Upper lobe of left lung (tissue), 6 donors: ENCODE data around the gene CNIH4. TPM values are rescaled to one million over a fixed set of nuclear protein-coding genes. Genes with fewer than 3 reads are reported as not detected.

Experiments used
- ATAC-seq, 2 donors: fragments of 200-7000 bp; cut with Tn5 transposase; one replicate each; pipeline ENCODE4 v1.9.1; 2022; ENCODE audit warnings: mild to moderate bottlenecking in 2 of 2, moderate library complexity in 2 of 2; ENCODE audit not compliant: low FRiP score in 2 of 2
- DNase-seq, 2 donors: peaks; one replicate each; pipeline ENCODE4 v3.0.0-alpha.2; 2019 to 2020
- H3K27ac ChIP-seq, 4 donors: fragments of 200-600 bp; sonication (generic); one replicate each; pipeline ENCODE4 v1.5.1; 2016 to 2019
- H3K27me3 ChIP-seq, 4 donors: fragments of 200-600 bp; sonication (generic); one replicate each; pipeline ENCODE4 v1.5.1; 2017 to 2019
- H3K36me3 ChIP-seq, 4 donors: fragments of 200-600 bp; sonication (generic); one replicate each; pipeline ENCODE4 v1.5.1; 2016 to 2019
- H3K4me1 ChIP-seq, 4 donors: fragments of 200-600 bp; sonication (generic); one replicate each; pipeline ENCODE4 v1.5.1; 2018 to 2019
- H3K4me3 ChIP-seq, 4 donors: fragments of 200-600 bp; sonication (generic); one replicate each; pipeline ENCODE4 v1.5.1; 2017 to 2019; ENCODE audit warnings: mild to moderate bottlenecking in 2 of 4, moderate library complexity in 1 of 4
- H3K9me3 ChIP-seq, 4 donors: fragments of 200-600 bp; sonication (generic); one replicate each; pipeline ENCODE4 v1.5.1; 2018 to 2019
- EP300 ChIP-seq, 4 donors: sonication (generic); formaldehyde crosslinking; IDR thresholded peaks; one replicate each; pipeline ENCODE4 v1.5.1; 2017; ENCODE audit warnings: antibody characterized with exemption in 4 of 4, control low read depth in 2 of 4
- POLR2A ChIP-seq, 4 donors: fragments of 450-650 bp; IDR thresholded peaks; one replicate each; pipeline ENCODE4 v1.5.1; 2016 to 2017; ENCODE audit warnings: antibody characterized with exemption in 4 of 4, mild to moderate bottlenecking in 2 of 4
- POLR2AphosphoS5 ChIP-seq, 2 donors: sonication (generic); formaldehyde crosslinking; IDR thresholded peaks; one replicate each; pipeline ENCODE4 v1.5.1; 2017; ENCODE audit warnings: antibody characterized with exemption in 2 of 2
- WGBS, 2 donors: methylation state at CpG; one replicate each; pipeline ENCODE4 v1.1.5; 2017 to 2018; 5-methylcytosine and 5-hydroxymethylcytosine counted together
- total RNA-seq, 6 donors: library from RNA; depleted of rRNA in 4 of 6; stranded (reverse); fragments of >200 nt in 4 of 6; gene quantifications; one replicate each; pipeline versions ENCODE4 v1.1.0 to v1.2.1, GENCODE V29; 2016 to 2021
- TF ChIP-seq, protein P1 (sequence below), 6 experiments: fragments of 450-650 bp in 4 of 6; fragments of 200-600 bp in 2 of 6; sonication (generic) in 2 of 6; IDR thresholded peaks; one replicate each; pipeline ENCODE4 v1.5.1; 2016 to 2019; ENCODE audit warnings: antibody characterized with exemption in 6 of 6
- donor health status: DM: no; HTN: no; CAD: no; lungs with moderate emphysema.
- donor health status: DM: no; HTN: yes; CAD: no; lungs with severe emphysema.

The CNIH4 gene
- total RNA-seq, 6 donors from 2014 or later, result 19.2 to 86.6 (median 38.5) TPM

GRCh38 chr1:224329842-224330753 is 26.6 kb upstream of the CNIH4 start, which contains the start of gene NVL:
Gene NVL (minus strand): TSS chr1:224330172. CDS start chr1:224330127, 45 bp downstream.
- H3K27me3 ChIP-seq, result no peaks in the 10 kb centered on the region
- peaks cover 20 to 35% (median 21%) of the 10 kb centered on the region in 4 donors for H3K4me1 ChIP-seq
- no peaks in the 10 kb centered on the region for H3K9me3 ChIP-seq
- DNase-seq, result peak; percentile 85 to 94
- H3K4me3 ChIP-seq, result peak within 1 kb of the TSS; percentile 74 to 94 (median 84)
- TF ChIP-seq POLR2AphosphoS5 (IDR thresholded peaks at IDR 0.05) (peak; percentile 49 to 74), POLR2A (IDR thresholded peaks at IDR 0.05) (peak in 2 of 4 donors; percentile 38 to 67)
- TF ChIP-seq, protein P1, sequence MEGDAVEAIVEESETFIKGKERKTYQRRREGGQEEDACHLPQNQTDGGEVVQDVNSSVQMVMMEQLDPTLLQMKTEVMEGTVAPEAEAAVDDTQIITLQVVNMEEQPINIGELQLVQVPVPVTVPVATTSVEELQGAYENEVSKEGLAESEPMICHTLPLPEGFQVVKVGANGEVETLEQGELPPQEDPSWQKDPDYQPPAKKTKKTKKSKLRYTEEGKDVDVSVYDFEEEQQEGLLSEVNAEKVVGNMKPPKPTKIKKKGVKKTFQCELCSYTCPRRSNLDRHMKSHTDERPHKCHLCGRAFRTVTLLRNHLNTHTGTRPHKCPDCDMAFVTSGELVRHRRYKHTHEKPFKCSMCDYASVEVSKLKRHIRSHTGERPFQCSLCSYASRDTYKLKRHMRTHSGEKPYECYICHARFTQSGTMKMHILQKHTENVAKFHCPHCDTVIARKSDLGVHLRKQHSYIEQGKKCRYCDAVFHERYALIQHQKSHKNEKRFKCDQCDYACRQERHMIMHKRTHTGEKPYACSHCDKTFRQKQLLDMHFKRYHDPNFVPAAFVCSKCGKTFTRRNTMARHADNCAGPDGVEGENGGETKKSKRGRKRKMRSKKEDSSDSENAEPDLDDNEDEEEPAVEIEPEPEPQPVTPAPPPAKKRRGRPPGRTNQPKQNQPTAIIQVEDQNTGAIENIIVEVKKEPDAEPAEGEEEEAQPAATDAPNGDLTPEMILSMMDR (IDR thresholded peaks at IDR 0.05), result no peak
- WGBS, 2 donors, result 0 to 1% methylated on average over 40 to 41 of the region's 52 CpGs
- ATAC-seq, result peak; percentile 95 to 98
- H3K36me3 ChIP-seq, result peaks cover 0 to 10% (median 4%) of the 10 kb centered on the region in 4 donors
- H3K27ac ChIP-seq, result peak within 1 kb of the TSS; percentile 87 to 96 (median 91)

DNA sequence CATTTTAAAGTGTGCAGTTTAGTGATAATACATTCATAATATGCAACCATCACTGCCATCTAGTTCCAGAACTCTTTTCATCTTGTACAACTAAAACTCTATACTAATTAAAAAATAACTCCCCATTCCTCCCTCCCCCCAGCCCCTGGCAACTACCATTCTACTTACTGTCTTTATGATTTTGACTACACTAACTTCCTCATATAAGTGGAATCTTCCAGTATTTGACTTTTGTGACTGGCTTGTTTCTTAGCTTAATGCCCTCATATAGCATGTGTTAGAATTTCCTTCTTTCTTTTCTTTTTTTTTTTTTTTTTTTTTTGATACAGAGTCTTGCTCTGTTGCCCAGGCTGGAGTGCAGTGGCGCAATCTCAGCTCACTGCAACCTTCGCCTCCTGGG is 25.4 kb upstream of the CNIH4 start:
- 92 to 94% methylated on average over 2 of the region's 2 CpGs for WGBS, 2 donors
- no peaks in the 10 kb centered on the region for H3K9me3 ChIP-seq
- no peak for DNase-seq
- TF ChIP-seq POLR2A (IDR thresholded peaks at IDR 0.05) (no peak), EP300 (IDR thresholded peaks at IDR 0.05) (no peak), POLR2AphosphoS5 (IDR thresholded peaks at IDR 0.05) (no peak)
- TF ChIP-seq, protein P1 (IDR thresholded peaks at IDR 0.05), result no peak
- H3K4me3 ChIP-seq, result no peak overlapping the region
- H3K27ac ChIP-seq, result peak overlapping the region in 1 of 4 donors; percentile 93
- no peaks in the 10 kb centered on the region for H3K27me3 ChIP-seq
- peaks cover 20 to 35% (median 21%) of the 10 kb centered on the region in 4 donors for H3K4me1 ChIP-seq
- H3K36me3 ChIP-seq, result no peaks in the 10 kb centered on the region
- ATAC-seq, result no peak

DNA sequence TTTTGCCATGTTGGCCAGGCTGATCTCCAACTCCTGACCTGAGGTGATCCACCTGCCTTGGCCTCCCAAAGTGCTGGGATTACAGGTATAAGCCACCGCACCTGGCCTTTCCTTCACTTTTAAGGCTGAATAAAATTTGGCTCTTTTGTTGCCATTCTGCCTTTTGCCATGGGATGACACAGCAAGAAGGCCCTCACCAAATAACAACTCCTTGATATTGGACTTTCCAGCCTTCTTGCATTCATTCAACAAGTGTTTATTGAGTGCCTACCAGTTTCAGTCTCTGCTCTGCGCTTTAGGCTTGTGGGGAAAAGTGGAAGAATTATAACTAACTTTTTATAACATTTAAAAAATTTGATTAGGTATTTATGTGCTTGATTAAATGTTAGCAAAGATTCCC is 24.9 kb upstream of the CNIH4 start:
- 100% methylated on average over 2 of the region's 2 CpGs for WGBS, 2 donors
- no peak overlapping the region for H3K27ac ChIP-seq
- no peaks in the 10 kb centered on the region for H3K9me3 ChIP-seq
- TF ChIP-seq POLR2AphosphoS5 (IDR thresholded peaks at IDR 0.05) (no peak), POLR2A (IDR thresholded peaks at IDR 0.05) (no peak), EP300 (IDR thresholded peaks at IDR 0.05) (no peak)
- TF ChIP-seq, protein P1 (IDR thresholded peaks at IDR 0.05), result no peak
- H3K36me3 ChIP-seq, result no peaks in the 10 kb centered on the region
- no peaks in the 10 kb centered on the region for H3K27me3 ChIP-seq
- DNase-seq, result no peak
- H3K4me1 ChIP-seq, result peaks cover 20 to 35% (median 21%) of the 10 kb centered on the region in 4 donors
- H3K4me3 ChIP-seq, result no peak overlapping the region
- no peak for ATAC-seq

GRCh38 chr1:224333309-224333926 is 23.3 kb upstream of the CNIH4 start:
- no peak for DNase-seq
- TF ChIP-seq, protein P1 (IDR thresholded peaks at IDR 0.05), result peak; percentile 43 to 82 (median 70)
- TF ChIP-seq POLR2A (IDR thresholded peaks at IDR 0.05), result no peak
- Histone ChIP-seq H3K9me3 (peaks cover 0 to 4% (median 0%) of the 10 kb centered on the region in 4 donors), H3K27me3 (no peaks in the 10 kb centered on the region), H3K4me1 (peaks cover 16 to 24% (median 17%) of the 10 kb centered on the region in 4 donors), H3K36me3 (no peaks in the 10 kb centered on the region), H3K4me3 (no peak overlapping the region), H3K27ac (no peak overlapping the region)
- peak; percentile 65 to 80 for ATAC-seq
- WGBS, 2 donors, result 17 to 20% methylated on average over 3 of the region's 3 CpGs
